ENCODE measurements around the gene KAZN.
"Not testable (repeated sequence)": the region's sequence is repeated elsewhere in the genome, so short reads cannot be mapped to it uniquely, and the experiment has no call there.

KAZN gene

GRCh38 chr1:15124362-15125100 lies 526.0 kb downstream of the KAZN start:
- FAIRE-seq (no peak), DNase-seq (ENCODE audit: low spot score) (no peak)

- FAIRE-seq (no peak), DNase-seq (ENCODE audit: low spot score) (no peak)
Observed at GRCh38 chr1:15125101-15125745, 526.7 kb downstream of the KAZN start.

- FAIRE-seq, result no peak
- no peak for DNase-seq (ENCODE audit: low spot score)
Observed at GRCh38 chr1:15128077-15128476, 529.6 kb downstream of the KAZN start.

GRCh38 chr1:15128520-15129313 lies 530.2 kb downstream of the KAZN start:
- peak; percentile 75 for DNase-seq (ENCODE audit: low spot score)
- no peak for FAIRE-seq

- DNase-seq (ENCODE audit: low spot score) (no peak), FAIRE-seq (no peak)
Observed at GRCh38 chr1:15129944-15130343, 531.5 kb downstream of the KAZN start.

GRCh38 chr1:15130607-15131006 lies 532.1 kb downstream of the KAZN start:
- no peak for FAIRE-seq
- no peak for DNase-seq (ENCODE audit: low spot score)

GRCh38 chr1:15132965-15133364 lies 534.5 kb downstream of the KAZN start:
- DNase-seq (ENCODE audit: low spot score), result no peak
- FAIRE-seq, result no peak

GRCh38 chr1:15134285-15134684 lies 535.8 kb downstream of the KAZN start:
- DNase-seq (ENCODE audit: low spot score) (no peak), FAIRE-seq (no peak)

GRCh38 chr1:15135604-15136003 lies 537.1 kb downstream of the KAZN start:
- not testable (repeated sequence) for FAIRE-seq; DNase-seq (ENCODE audit: low spot score)

GRCh38 chr1:15137809-15138208 lies 539.3 kb downstream of the KAZN start:
- FAIRE-seq (no peak), DNase-seq (ENCODE audit: low spot score) (no peak)

- DNase-seq (ENCODE audit: low spot score) (peak; percentile 32), FAIRE-seq (no peak)
Observed at GRCh38 chr1:15139654-15140350, 541.3 kb downstream of the KAZN start.

GRCh38 chr1:15141935-15142539 lies 543.6 kb downstream of the KAZN start:
- peak; percentile 66 for DNase-seq (ENCODE audit: low spot score)
- FAIRE-seq, result peak; percentile 5

GRCh38 chr1:15145327-15145726 lies 546.8 kb downstream of the KAZN start:
- FAIRE-seq (no peak), DNase-seq (ENCODE audit: low spot score) (no peak)

GRCh38 chr1:15146142-15146680 lies 547.7 kb downstream of the KAZN start:
- no peak for FAIRE-seq
- DNase-seq (ENCODE audit: low spot score), result no peak

GRCh38 chr1:15146971-15147376 lies 548.5 kb downstream of the KAZN start:
- FAIRE-seq (no peak), DNase-seq (ENCODE audit: low spot score) (no peak)

GRCh38 chr1:15148004-15148403 lies 549.5 kb downstream of the KAZN start:
- FAIRE-seq (no peak), DNase-seq (ENCODE audit: low spot score) (no peak)

GRCh38 chr1:15148475-15148874 lies 550.0 kb downstream of the KAZN start:
- DNase-seq (ENCODE audit: low spot score) (no peak), FAIRE-seq (no peak)

GRCh38 chr1:15148941-15149340 lies 550.5 kb downstream of the KAZN start:
- FAIRE-seq (no peak), DNase-seq (ENCODE audit: low spot score) (no peak)

GRCh38 chr1:15150376-15150775 lies 551.9 kb downstream of the KAZN start:
- no peak for FAIRE-seq

GRCh38 chr1:15151377-15151806 lies 552.9 kb downstream of the KAZN start:
- DNase-seq (ENCODE audit: low spot score), result no peak
- FAIRE-seq, result no peak

More at GRCh38 chr1:15150376-15150775, 551.9 kb downstream of the KAZN start:
- DNase-seq (ENCODE audit: low spot score), result no peak

- no peak for FAIRE-seq
- no peak for DNase-seq (ENCODE audit: low spot score)
Observed at GRCh38 chr1:15151871-15152270, 553.4 kb downstream of the KAZN start.

Measured in urothelium cell line (cell line).